Mesothelial cell of epicardium (in vitro differentiated cells): Measurements from ENCODE around the gene SERPINE1. TPM values are rescaled to one million over a fixed set of nuclear protein-coding genes. Genes with fewer than 3 reads are reported as not detected.
A peak's percentile ranks its signal among the peaks of the same experiment; 100 is the strongest.

Experiments used
- DNase-seq, 2 experiments: peaks; one replicate each; pipeline ENCODE4 v3.0.0; 2021; ENCODE audit warnings: low spot score in 2 of 2; ENCODE audit not compliant: unreplicated experiment in 2 of 2
- H3K27ac Mint-ChIP-seq: 2 replicates; pipeline ENCODE4 v1.8.0; 2021; ENCODE audit warnings: mixed read lengths
- H3K27me3 Mint-ChIP-seq: 2 replicates; pipeline ENCODE4 v1.8.0; 2021; ENCODE audit warnings: low read depth, mixed read lengths
- H3K36me3 Mint-ChIP-seq: 2 replicates; pipeline ENCODE4 v1.8.0; 2021; ENCODE audit warnings: mixed read lengths
- H3K4me1 Mint-ChIP-seq: 2 replicates; pipeline ENCODE4 v1.8.0; 2021; ENCODE audit warnings: mixed read lengths
- H3K4me3 Mint-ChIP-seq: 2 replicates; pipeline ENCODE4 v1.8.0; 2021; ENCODE audit warnings: mild to moderate bottlenecking, moderate library complexity, mixed read lengths
- H3K9me3 Mint-ChIP-seq: 2 replicates; pipeline ENCODE4 v1.8.0; 2021; ENCODE audit warnings: mixed read lengths
- CTCF ChIP-seq: fragments of 200-600 bp; sonication (generic); IDR thresholded peaks from one replicate; pipeline ENCODE4 v1.5.0; 2021; ENCODE audit warnings: antibody characterized with exemption; ENCODE audit not compliant: unreplicated experiment
- total RNA-seq: library from RNA; stranded (reverse); gene quantifications from 3 replicates; pipeline ENCODE4 v1.2.1, GENCODE V29; 2021

The SERPINE1 gene
- total RNA-seq, 1 donor from 2014 or later = 11.4 TPM

GRCh38 chr7:101094376-101094775, 32.5 kb upstream of the SERPINE1 start:
- H3K4me3 Mint-ChIP-seq = no peak overlapping the region
- no peaks in the 10 kb centered on the region for H3K27me3 Mint-ChIP-seq
- DNase-seq = no peak
- no peak for TF ChIP-seq CTCF
- peaks cover 6% of the 10 kb centered on the region for H3K4me1 Mint-ChIP-seq
- peaks cover 5% of the 10 kb centered on the region for H3K9me3 Mint-ChIP-seq
- H3K27ac Mint-ChIP-seq = no peak overlapping the region
- H3K36me3 Mint-ChIP-seq = peaks cover 24% of the 10 kb centered on the region

- TF ChIP-seq CTCF = peak; percentile 49
- Mint-ChIP-seq H3K27ac (no peak overlapping the region), H3K4me3 (no peak overlapping the region), H3K27me3 (no peaks in the 10 kb centered on the region), H3K4me1 (peaks cover 8% of the 10 kb centered on the region), H3K9me3 (peaks cover 5% of the 10 kb centered on the region), H3K36me3 (peaks cover 19% of the 10 kb centered on the region)
- no peak for DNase-seq
These were observed 32.0 kb upstream of the SERPINE1 start for GRCh38 chr7:101094791-101095375.

GRCh38 chr7:101096331-101096956, 30.5 kb upstream of the SERPINE1 start:
- Mint-ChIP-seq H3K36me3 (peaks cover 6% of the 10 kb centered on the region), H3K27ac (no peak overlapping the region), H3K27me3 (no peaks in the 10 kb centered on the region), H3K9me3 (no peaks in the 10 kb centered on the region), H3K4me3 (no peak overlapping the region), H3K4me1 (peaks cover 18% of the 10 kb centered on the region)
- no peak for DNase-seq
- TF ChIP-seq CTCF = no peak

- no peak overlapping the region for H3K4me3 Mint-ChIP-seq
- no peaks in the 10 kb centered on the region for H3K9me3 Mint-ChIP-seq
- no peaks in the 10 kb centered on the region for H3K27me3 Mint-ChIP-seq
- peaks cover 3% of the 10 kb centered on the region for H3K36me3 Mint-ChIP-seq
- H3K27ac Mint-ChIP-seq = no peak overlapping the region
- no peak for DNase-seq
- no peak for TF ChIP-seq CTCF
- peaks cover 18% of the 10 kb centered on the region for H3K4me1 Mint-ChIP-seq
These were observed 30.0 kb upstream of the SERPINE1 start for GRCh38 chr7:101096957-101097347.

DNA sequence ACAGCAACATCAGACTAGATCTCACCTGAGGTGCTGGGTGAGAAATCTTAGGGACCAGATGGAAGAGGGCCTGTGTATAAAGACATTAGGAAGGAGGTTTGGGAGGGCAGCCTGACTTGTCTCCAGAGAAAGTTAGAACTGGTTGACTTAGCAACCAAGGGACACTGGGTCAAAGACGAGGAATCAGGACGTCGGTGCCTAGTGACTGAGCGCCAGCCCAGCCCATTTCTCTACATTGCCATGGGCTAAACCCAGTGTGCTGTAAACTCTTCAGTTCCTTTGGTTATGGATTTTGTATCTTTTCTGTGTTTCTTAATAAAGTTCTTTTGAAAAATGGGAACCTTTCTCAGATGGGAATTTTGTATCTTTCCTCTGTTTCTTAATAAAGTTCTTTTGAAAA, 29.3 kb upstream of the SERPINE1 start:
- H3K27me3 Mint-ChIP-seq = no peaks in the 10 kb centered on the region
- no peaks in the 10 kb centered on the region for H3K9me3 Mint-ChIP-seq
- TF ChIP-seq CTCF = no peak
- peaks cover 3% of the 10 kb centered on the region for H3K36me3 Mint-ChIP-seq
- DNase-seq = no peak
- no peak overlapping the region for H3K27ac Mint-ChIP-seq
- H3K4me3 Mint-ChIP-seq = no peak overlapping the region
- H3K4me1 Mint-ChIP-seq = peaks cover 18% of the 10 kb centered on the region
